Chondrocyte (in vitro differentiated cells): ENCODE data around the gene KLHL25. TPM values are rescaled to one million over a fixed set of nuclear protein-coding genes. Genes with fewer than 3 reads are reported as not detected.

Experiments
- DNase-seq: peaks from one replicate; pipeline ENCODE4 v3.0.0; 2021; ENCODE audit warnings: mixed read lengths, low spot score
- H3K27ac Mint-ChIP-seq: one replicate; pipeline ENCODE4 v1.8.0; 2021; ENCODE audit warnings: mild to moderate bottlenecking, moderate library complexity, mixed read lengths; ENCODE audit not compliant: unreplicated experiment
- H3K27me3 Mint-ChIP-seq: 2 replicates; pipeline ENCODE4 v1.8.0; 2021; ENCODE audit warnings: low read depth, mixed read lengths
- H3K36me3 Mint-ChIP-seq: 2 replicates; pipeline ENCODE4 v1.8.0; 2021; ENCODE audit warnings: low read depth, mixed read lengths
- H3K4me1 Mint-ChIP-seq: 2 replicates; pipeline ENCODE4 v1.8.0; 2021; ENCODE audit warnings: low read depth, mild to moderate bottlenecking, mixed read lengths
- H3K4me3 Mint-ChIP-seq: one replicate; pipeline ENCODE4 v1.8.0; 2021; ENCODE audit warnings: mild to moderate bottlenecking, moderate library complexity, mixed read lengths; ENCODE audit not compliant: unreplicated experiment
- H3K9me3 Mint-ChIP-seq: 2 replicates; pipeline ENCODE4 v1.8.0; 2021; ENCODE audit warnings: low read depth, mixed read lengths
- total RNA-seq: library from RNA; stranded (reverse); gene quantifications from 3 replicates; pipeline ENCODE4 v1.2.1, GENCODE V29; 2021
- TF ChIP-seq, protein P1 (sequence below): fragments of 200-600 bp; sonication (generic); IDR thresholded peaks from 2 replicates; pipeline ENCODE4 v1.5.0; 2021; ENCODE audit warnings: antibody characterized with exemption, mild to moderate bottlenecking, moderate library complexity

KLHL25 gene
- total RNA-seq, 1 donor from 2014 or later = 3.4 TPM

DNA sequence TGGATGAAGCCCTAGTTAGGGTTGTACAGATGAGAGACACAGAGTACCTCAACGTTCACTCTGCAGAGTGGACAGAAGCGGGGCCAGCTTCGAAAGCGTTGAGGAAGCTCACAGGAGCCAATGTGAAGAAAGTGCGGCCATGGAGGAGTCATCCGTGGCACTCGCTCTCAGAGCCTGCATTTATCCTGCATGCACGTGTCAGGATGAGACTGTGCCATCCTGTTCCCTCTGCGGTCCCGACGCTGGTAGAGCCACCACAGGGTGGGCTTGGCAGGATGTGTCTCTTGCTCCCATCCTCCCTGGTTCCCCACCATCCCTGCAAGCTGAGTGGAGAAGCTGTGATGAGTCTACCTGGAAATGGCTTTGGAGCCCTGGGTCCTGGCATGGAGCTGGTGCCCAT is 39.3 kb downstream of the KLHL25 start:
- no peak overlapping the region for H3K4me3 Mint-ChIP-seq
- no peaks in the 10 kb centered on the region for H3K36me3 Mint-ChIP-seq
- H3K4me1 Mint-ChIP-seq = peaks cover 10% of the 10 kb centered on the region
- no peak overlapping the region for H3K27ac Mint-ChIP-seq
- peak; percentile 66 for DNase-seq
- TF ChIP-seq, protein P1, sequence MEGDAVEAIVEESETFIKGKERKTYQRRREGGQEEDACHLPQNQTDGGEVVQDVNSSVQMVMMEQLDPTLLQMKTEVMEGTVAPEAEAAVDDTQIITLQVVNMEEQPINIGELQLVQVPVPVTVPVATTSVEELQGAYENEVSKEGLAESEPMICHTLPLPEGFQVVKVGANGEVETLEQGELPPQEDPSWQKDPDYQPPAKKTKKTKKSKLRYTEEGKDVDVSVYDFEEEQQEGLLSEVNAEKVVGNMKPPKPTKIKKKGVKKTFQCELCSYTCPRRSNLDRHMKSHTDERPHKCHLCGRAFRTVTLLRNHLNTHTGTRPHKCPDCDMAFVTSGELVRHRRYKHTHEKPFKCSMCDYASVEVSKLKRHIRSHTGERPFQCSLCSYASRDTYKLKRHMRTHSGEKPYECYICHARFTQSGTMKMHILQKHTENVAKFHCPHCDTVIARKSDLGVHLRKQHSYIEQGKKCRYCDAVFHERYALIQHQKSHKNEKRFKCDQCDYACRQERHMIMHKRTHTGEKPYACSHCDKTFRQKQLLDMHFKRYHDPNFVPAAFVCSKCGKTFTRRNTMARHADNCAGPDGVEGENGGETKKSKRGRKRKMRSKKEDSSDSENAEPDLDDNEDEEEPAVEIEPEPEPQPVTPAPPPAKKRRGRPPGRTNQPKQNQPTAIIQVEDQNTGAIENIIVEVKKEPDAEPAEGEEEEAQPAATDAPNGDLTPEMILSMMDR = no peak
- H3K9me3 Mint-ChIP-seq = no peaks in the 10 kb centered on the region
- H3K27me3 Mint-ChIP-seq = no peaks in the 10 kb centered on the region

DNA sequence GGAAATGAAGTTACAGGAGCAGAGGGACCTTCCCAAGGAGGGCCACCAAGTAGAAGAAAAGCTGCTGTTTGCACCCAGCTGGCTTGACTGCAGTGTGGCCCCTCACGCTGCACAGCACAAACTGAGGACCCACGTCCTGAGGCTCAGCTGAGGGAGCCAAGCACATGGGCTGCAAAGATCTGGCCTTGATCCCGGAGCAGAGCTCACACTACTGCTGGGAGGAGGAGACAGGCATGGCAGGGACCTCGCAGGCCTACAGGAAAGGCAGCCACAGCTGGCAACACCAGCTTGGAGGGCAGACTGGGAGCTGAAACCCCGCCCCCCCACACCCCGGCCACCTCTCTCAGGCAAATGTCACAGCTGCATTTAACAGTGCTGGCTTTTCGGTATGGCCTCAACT is 39.7 kb downstream of the KLHL25 start:
- no peaks in the 10 kb centered on the region for H3K9me3 Mint-ChIP-seq
- TF ChIP-seq, protein P1 = no peak
- H3K27me3 Mint-ChIP-seq = no peaks in the 10 kb centered on the region
- H3K27ac Mint-ChIP-seq = no peak overlapping the region
- no peak overlapping the region for H3K4me3 Mint-ChIP-seq
- H3K36me3 Mint-ChIP-seq = no peaks in the 10 kb centered on the region
- peak; percentile 59 for DNase-seq
- H3K4me1 Mint-ChIP-seq = peaks cover 12% of the 10 kb centered on the region

DNA sequence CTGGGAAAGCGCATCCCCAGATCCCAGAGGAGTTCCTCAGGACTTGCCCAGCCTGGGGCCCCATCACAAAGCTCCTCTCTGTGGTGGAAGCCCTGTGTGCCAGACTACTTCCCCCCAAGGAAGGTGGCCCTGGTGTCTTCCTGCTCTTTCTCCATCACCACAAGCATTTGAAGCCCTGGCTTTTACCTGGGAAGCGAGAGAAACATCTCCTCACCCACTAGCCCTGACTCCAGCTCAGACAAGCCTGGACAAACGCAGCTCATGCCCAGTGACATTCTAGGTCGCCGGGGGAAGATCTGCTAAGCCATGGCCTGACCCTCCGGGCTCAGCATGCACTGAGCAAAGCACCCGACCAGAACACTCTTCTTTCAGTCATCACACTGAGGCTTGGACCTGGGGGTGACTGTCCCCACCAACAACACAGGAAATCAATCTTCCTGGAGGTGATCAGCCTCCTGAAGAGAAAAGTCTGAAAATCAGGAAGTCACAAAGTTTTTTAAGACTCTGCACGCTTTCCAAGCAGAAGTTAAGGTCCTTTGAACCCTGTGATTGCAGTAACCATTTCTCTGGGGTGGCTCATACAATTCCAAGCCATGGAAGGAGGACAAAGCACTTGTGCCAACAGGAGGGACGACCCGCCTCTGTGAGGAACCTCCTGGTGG is 40.8 kb downstream of the KLHL25 start:
- Mint-ChIP-seq H3K4me3 (no peak overlapping the region), H3K9me3 (no peaks in the 10 kb centered on the region), H3K36me3 (peaks cover 1% of the 10 kb centered on the region), H3K4me1 (peaks cover 12% of the 10 kb centered on the region), H3K27ac (no peak overlapping the region), H3K27me3 (no peaks in the 10 kb centered on the region)
- TF ChIP-seq, protein P1 = no peak
- peak; percentile 40 for DNase-seq

DNA sequence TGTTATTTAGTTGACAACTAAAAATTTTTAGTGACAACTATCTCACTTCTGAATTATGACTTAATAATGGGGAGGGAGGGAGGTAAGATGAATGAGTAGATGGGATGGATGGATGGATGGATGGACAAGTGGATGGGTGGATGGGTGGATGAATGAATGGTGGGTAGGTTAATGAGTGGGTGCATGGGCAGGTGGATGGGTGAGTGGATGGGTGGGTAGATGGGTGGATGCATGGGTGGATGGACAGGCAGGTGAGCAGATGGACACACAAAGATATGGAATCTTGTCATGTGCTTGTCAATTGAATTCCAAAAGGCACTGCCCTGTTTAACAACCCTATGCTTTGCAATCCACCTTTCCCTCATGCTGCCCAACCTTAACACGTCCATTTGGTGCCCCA is 41.5 kb downstream of the KLHL25 start:
- Mint-ChIP-seq H3K9me3 (no peaks in the 10 kb centered on the region), H3K4me3 (no peak overlapping the region), H3K27me3 (no peaks in the 10 kb centered on the region), H3K36me3 (peaks cover 1% of the 10 kb centered on the region), H3K4me1 (peaks cover 12% of the 10 kb centered on the region), H3K27ac (no peak overlapping the region)
- TF ChIP-seq, protein P1 = no peak
- no peak for DNase-seq

DNA sequence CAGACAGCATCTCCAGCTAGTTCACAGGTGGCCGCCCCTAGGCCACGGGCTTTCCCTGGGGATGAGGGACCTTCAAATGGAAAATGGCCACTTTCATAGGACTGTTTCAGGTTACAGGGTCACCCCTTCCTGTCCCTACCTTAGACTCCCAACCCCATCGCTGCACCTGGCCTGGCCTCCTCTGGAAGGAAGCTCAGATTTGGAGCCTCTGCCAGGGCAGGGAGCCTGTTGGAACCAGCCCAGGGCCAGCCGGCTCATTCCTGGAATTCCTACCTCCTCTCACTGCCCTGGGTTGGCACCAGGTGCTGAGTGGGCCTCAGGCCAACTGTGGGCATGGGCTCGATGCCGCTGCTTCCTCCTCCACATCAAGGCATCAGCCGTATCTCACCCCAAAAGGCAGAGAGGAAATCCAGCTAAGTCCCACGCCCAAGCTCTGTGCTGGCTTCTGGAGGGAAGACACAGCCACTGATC is 42.2 kb downstream of the KLHL25 start:
- Mint-ChIP-seq H3K4me3 (no peak overlapping the region), H3K27me3 (no peaks in the 10 kb centered on the region), H3K27ac (no peak overlapping the region), H3K36me3 (peaks cover 1% of the 10 kb centered on the region), H3K9me3 (no peaks in the 10 kb centered on the region), H3K4me1 (peaks cover 12% of the 10 kb centered on the region)
- DNase-seq = no peak
- TF ChIP-seq, protein P1 = no peak
